ENCODE data around the gene ADGRG6.

DNA sequence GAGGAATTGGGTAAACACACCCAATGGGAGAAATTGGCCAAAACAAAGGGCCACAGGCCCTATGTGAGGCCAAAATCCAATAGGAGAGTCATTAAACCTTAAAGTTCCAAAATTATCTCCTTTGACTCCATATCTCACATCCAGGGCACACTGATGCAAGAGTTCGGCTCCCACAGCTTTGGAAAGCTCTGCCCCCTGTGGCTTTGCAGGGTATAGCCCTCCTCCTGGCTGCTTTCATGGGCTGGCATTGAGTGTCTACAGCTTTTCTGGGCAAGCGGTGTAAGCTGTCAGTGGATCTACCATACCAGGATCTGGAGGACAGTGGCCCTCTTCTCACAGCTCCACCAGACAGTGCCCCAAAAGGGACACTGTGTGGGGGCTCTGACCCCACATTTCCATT, 160.5 kb downstream of the ADGRG6 start:
- TF ChIP-seq CTCF (IDR thresholded peaks at IDR 0.05): no peak
- no peak for TF ChIP-seq POLR2A (IDR thresholded peaks at IDR 0.05)

Data from body of pancreas (tissue), 4 donors.